HepG2 (cell line): ENCODE measurements around the gene CD44. TPM values are rescaled to one million over a fixed set of nuclear protein-coding genes. Genes with fewer than 3 reads are reported as not detected.

Experiments
- ATAC-seq: fragments of 200-7000 bp; cut with Tn5 transposase; 3 replicates; pipeline ENCODE4 v1.9.1; 2020; ENCODE audit warnings: mild to moderate bottlenecking, moderate library complexity
- BruUV-seq: library from RNA; stranded (reverse); fragments of 400-500 nt; replicated peaks from 2 replicates; lab custom pipeline; 2021; lab: Mats Ljungman, UMichigan
- CTCF ChIA-PET: fragments of 300-600 bp; formaldehyde crosslinking; extraction: SDS; loops from one replicate; lab custom pipeline; 2021; ENCODE audit warnings: low total read pairs, inconsistent platforms, low intra/inter-chr PET ratio; lab: Yijun Ruan, JAX
- POLR2A ChIA-PET: fragments of 350-600 bp; sonication (Branson Sonifier 250); formaldehyde crosslinking; loops from one replicate; lab custom pipeline; 2020; ENCODE audit warnings: antibody characterized with exemption, inconsistent platforms; lab: Yijun Ruan, JAX
- DNase-seq: peaks from one replicate; pipeline ENCODE4 v3.0.0-alpha.2; 2015; ENCODE audit warnings: low spot score
- FAIRE-seq: peaks from 3 replicates; lab custom pipeline; 2011; peaks lifted over from hg19 to GRCh38; lab: Jason Lieb, UNC
- H2AFZ ChIP-seq: one replicate; pipeline ENCODE4 v1.6.1; 2011; ENCODE audit warnings: low read length, inconsistent platforms
- H3K27ac ChIP-seq: fragments of 300-600 bp; 3 replicates; pipeline ENCODE4 v1.8.0; 2011; ENCODE audit warnings: mixed run types, mild to moderate bottlenecking, mixed read lengths, low read length, inconsistent platforms; ENCODE audit not compliant: insufficient read depth; ENCODE audit errors: extremely low read length
- H3K27me3 ChIP-seq, 2 experiments: fragments of 200-600 bp in 1 of 2; 2 replicates in 1 of 2; 3 replicates in 1 of 2; pipeline versions ENCODE4 v1.6.0 to v1.8.0; 2011; ENCODE audit warnings: low read length in 2 of 2, mild to moderate bottlenecking in 2 of 2, moderate library complexity in 2 of 2, inconsistent platforms in 1 of 2; ENCODE audit not compliant: insufficient read depth in 2 of 2, control insufficient read depth in 1 of 2
- H3K36me3 ChIP-seq, 2 experiments: fragments of 200-600 bp in 1 of 2; replicated peaks in 1 of 2; 2 replicates in 1 of 2; 3 replicates in 1 of 2; pipeline versions ENCODE4 v1.5.1 to v1.8.0; 2011; ENCODE audit warnings: low read length in 2 of 2, inconsistent platforms in 1 of 2; ENCODE audit not compliant: insufficient read depth in 2 of 2, control insufficient read depth in 1 of 2
- H3K4me1 ChIP-seq: 2 replicates; pipeline ENCODE4 v1.5.1; 2012; ENCODE audit warnings: low read length, inconsistent platforms; ENCODE audit not compliant: insufficient read depth
- H3K4me2 ChIP-seq: 2 replicates; pipeline ENCODE4 v1.6.0; 2011; ENCODE audit warnings: low read depth, low read length, inconsistent platforms
- H3K4me3 ChIP-seq, 3 experiments: fragments of 200-600 bp in 1 of 3; sonication (generic), shearing (Covaris generic) in 1 of 3; replicated peaks in 1 of 3; 2 replicates each; pipeline ENCODE4 v1.5.1; 2011 to 2016; ENCODE audit warnings: low read length in 3 of 3, inconsistent platforms in 2 of 3, low read depth in 2 of 3, mild to moderate bottlenecking in 2 of 3, control low read depth in 1 of 3, mixed read lengths in 1 of 3; ENCODE audit not compliant: insufficient read depth in 1 of 3
- H3K79me2 ChIP-seq: one replicate; pipeline ENCODE4 v1.6.1; 2011; ENCODE audit warnings: low read length, inconsistent platforms; ENCODE audit not compliant: insufficient read depth
- H3K9ac ChIP-seq: 2 replicates; pipeline ENCODE4 v1.6.0; 2011; ENCODE audit warnings: mild to moderate bottlenecking, low read depth, low read length, inconsistent platforms; ENCODE audit not compliant: insufficient read depth
- H3K9me3 ChIP-seq: 2 replicates; pipeline ENCODE4 v1.5.1; 2012; ENCODE audit warnings: mild to moderate bottlenecking, low read length
- H4K20me1 ChIP-seq: 2 replicates; pipeline ENCODE4 v1.6.0; 2011; ENCODE audit warnings: inconsistent platforms, mild to moderate bottlenecking, low read length, moderate library complexity; ENCODE audit not compliant: insufficient read depth
- AGO2 ChIP-seq: fragments of 200-400 bp; formaldehyde crosslinking; optimal IDR thresholded peaks from 2 replicates; pipeline ENCODE3; 2017; ENCODE audit warnings: mild to moderate bottlenecking, low read depth, low read length, moderate library complexity
- HDAC2 ChIP-seq: sonication (generic); formaldehyde crosslinking; IDR thresholded peaks from 2 replicates; pipeline ENCODE4 v1.4.0; 2020; ENCODE audit warnings: missing genetic modification reagents
- IKZF1 ChIP-seq: fragments of 450-650 bp; IDR thresholded peaks from 2 replicates; pipeline ENCODE4 v1.7.1; 2016
- KDM1A ChIP-seq: IDR thresholded peaks from 2 replicates; pipeline ENCODE4 v1.6.1; 2016; ENCODE audit warnings: missing compliant biosample characterization
- MAFF ChIP-seq: IDR thresholded peaks from 2 replicates; pipeline ENCODE4 v1.6.1; 2011; ENCODE audit warnings: low read depth, low read length, improper control_type of control experiment
- PAXIP1 ChIP-seq: sonication (generic); formaldehyde crosslinking; conservative IDR thresholded peaks from 2 replicates; pipeline ENCODE4 v1.4.0; 2020; ENCODE audit warnings: mild to moderate bottlenecking, missing genetic modification reagents, moderate library complexity
- PCBP2 ChIP-seq: fragments of 200-400 bp; formaldehyde crosslinking; optimal IDR thresholded peaks from 2 replicates; pipeline ENCODE3; 2018; ENCODE audit warnings: low read length, low read depth; ENCODE audit not compliant: poor library complexity, severe bottlenecking
- POLR2G ChIP-seq: fragments of 200-400 bp; formaldehyde crosslinking; IDR thresholded peaks from 2 replicates; pipeline ENCODE4 v1.6.1; 2018; ENCODE audit warnings: mild to moderate bottlenecking, low read depth, low read length, moderate library complexity
- SPEN ChIP-seq: sonication (generic); formaldehyde crosslinking; IDR thresholded peaks from 2 replicates; pipeline ENCODE4 v1.5.1; 2020; ENCODE audit warnings: low read depth, mild to moderate bottlenecking, missing genetic modification reagents
- THAP7 ChIP-seq: sonication (generic); formaldehyde crosslinking; IDR thresholded peaks from 2 replicates; pipeline ENCODE4 v1.8.1; 2023; ENCODE audit warnings: mild to moderate bottlenecking, missing genetic modification reagents
- ZFP36L1 ChIP-seq: sonication (generic); formaldehyde crosslinking; IDR thresholded peaks from 2 replicates; pipeline ENCODE4 v1.8.0; 2022; ENCODE audit warnings: mild to moderate bottlenecking, missing genetic modification reagents, moderate library complexity
- ZHX1 ChIP-seq: sonication (generic); formaldehyde crosslinking; IDR thresholded peaks from 2 replicates; pipeline ENCODE4 v1.8.1; 2022; ENCODE audit warnings: low read depth, mild to moderate bottlenecking, missing genetic modification reagents
- ZNF326 ChIP-seq: sonication (generic); formaldehyde crosslinking; IDR thresholded peaks from 2 replicates; pipeline ENCODE4 v1.4.0; 2020; ENCODE audit warnings: missing genetic modification reagents, borderline replicate concordance
- WGBS: methylation state at CpG from one replicate; pipeline ENCODE4 v1.1.6; 2017; ENCODE audit warnings: low lambda C conversion rate; 5-methylcytosine and 5-hydroxymethylcytosine counted together
- in situ Hi-C: cut with HindIII; loops from 2 replicates; pipeline ENCODE4 v1.10.0; 2017; ENCODE audit warnings: low pct_unique_long_range_greater_than_20kb; ENCODE audit not compliant: extremely low pct_ligation_motif_present
- intact Hi-C: fragments of 100-400 bp; cut with micrococcal nuclease; formaldehyde crosslinking; loops from one replicate; pipeline ENCODE4 v1.10.0; 2022; ENCODE audit not compliant: unreplicated experiment
- polyA plus RNA-seq, 8 experiments: library from polyadenylated mRNA; depleted of rRNA in 3 of 8; stranded (reverse) in 7 of 8; unstranded in 1 of 8; fragments of >200 nt; fragmentation: Illumina TruSeq in 4 of 8; extraction: Trizol in 4 of 8; gene quantifications; 2 replicates each; pipeline versions ENCODE4 v1.2.1 to v1.2.3, GENCODE V29; 2011 to 2016; ENCODE audit warnings: low read depth in 4 of 8, missing spikeins in 1 of 8, mixed read lengths in 1 of 8; ENCODE audit not compliant: insufficient read depth in 1 of 8
- total RNA-seq, 5 experiments: library from RNA; depleted of rRNA; stranded (reverse); fragments of >200 nt; fragmentation: Illumina TruSeq; extraction: Trizol; gene quantifications; 2 replicates each; pipeline ENCODE4 v1.2.3, GENCODE V29; 2016; ENCODE audit warnings: low read depth in 1 of 5

The CD44 gene
- total and polyA plus RNA-seq, 2 of the 13 experiments (the other 11 are each of a cell fraction or from before 2014, with no cell fraction given): 0.02 to 0.11 TPM

- BruUV-seq: no TSS peak
- no peaks in the 10 kb centered on the region for H4K20me1 ChIP-seq
- TF ChIP-seq ZFP36L1 (CRISPR knock-in tag) (no peak), SPEN (CRISPR knock-in tag) (no peak), MAFF (0 out of 2 replicates have a peak, but pooled peaks have one; percentile 1), ZHX1 (CRISPR knock-in tag) (no peak), ZNF326 (CRISPR knock-in tag) (no peak), KDM1A (no peak)
- CTCF ChIA-PET: no interaction called here
- in situ Hi-C loops (no loop called here), intact Hi-C loops (no loop called here)
- DNase-seq (no peak), ATAC-seq (no peak), FAIRE-seq (no peak)
- WGBS: 63% methylated on average over 3 of the region's 3 CpGs
- peaks cover 32% of the 10 kb centered on the region; the same call in 1 of the 2 replicates for H3K4me1 ChIP-seq
- H3K36me3 ChIP-seq: no peaks in the 10 kb centered on the region
- no peaks in the 10 kb centered on the region for H3K9me3 ChIP-seq
- H3K4me2 ChIP-seq: no peak overlapping the region
- no peak overlapping the region for H3K4me3 ChIP-seq
- POLR2A ChIA-PET: no interaction called here
- no peak overlapping the region for H3K9ac ChIP-seq
- no peak overlapping the region for H3K27ac ChIP-seq
- peaks cover 0 to 3% of the 10 kb centered on the region in 2 experiments; a peak in 2 of 5 replicates for H3K27me3 ChIP-seq
- H2AFZ ChIP-seq: no peak overlapping the region
- no peaks in the 10 kb centered on the region for H3K79me2 ChIP-seq
Observed at GRCh38 chr11:35228328-35228725, 89.4 kb downstream of the CD44 start.

- ChIA-PET POLR2A (no interaction called here), CTCF (no interaction called here)
- Histone ChIP-seq H3K4me1 (peaks cover 35% of the 10 kb centered on the region; the same call in 1 of the 2 replicates), H3K79me2 (no peaks in the 10 kb centered on the region), H3K27ac (no peak overlapping the region), H3K36me3 (no peaks in the 10 kb centered on the region), H3K4me2 (no peak overlapping the region), H4K20me1 (no peaks in the 10 kb centered on the region), H3K27me3 (peaks cover 0 to 3% of the 10 kb centered on the region in 2 experiments; a peak in 1 of 5 replicates), H3K4me3 (no peak overlapping the region), H3K9me3 (no peaks in the 10 kb centered on the region), H3K9ac (no peak overlapping the region), H2AFZ (no peak overlapping the region)
- in situ Hi-C loops (no loop called here), intact Hi-C loops (no loop called here)
- FAIRE-seq: no peak
- BruUV-seq: no TSS peak
- 46% methylated on average over 1 of the region's 1 CpG for WGBS
- no peak for ATAC-seq
- no peak for DNase-seq
- no peak for TF ChIP-seq PCBP2
- no peak for TF ChIP-seq THAP7 (CRISPR knock-in tag)
- TF ChIP-seq AGO2: no peak
- no peak for TF ChIP-seq PAXIP1 (CRISPR knock-in tag)
- TF ChIP-seq POLR2G: no peak
- TF ChIP-seq HDAC2 (CRISPR knock-in tag): no peak
- no peak for TF ChIP-seq IKZF1
Observed at GRCh38 chr11:35230388-35230787, 91.4 kb downstream of the CD44 start.
